Measurements from ENCODE around the gene PFDN4. TPM values are rescaled to one million over a fixed set of nuclear protein-coding genes. Genes with fewer than 3 reads are reported as not detected.

The PFDN4 gene
- polyA plus RNA-seq, 1 donor from 2014 or later, result 512 TPM

DNA sequence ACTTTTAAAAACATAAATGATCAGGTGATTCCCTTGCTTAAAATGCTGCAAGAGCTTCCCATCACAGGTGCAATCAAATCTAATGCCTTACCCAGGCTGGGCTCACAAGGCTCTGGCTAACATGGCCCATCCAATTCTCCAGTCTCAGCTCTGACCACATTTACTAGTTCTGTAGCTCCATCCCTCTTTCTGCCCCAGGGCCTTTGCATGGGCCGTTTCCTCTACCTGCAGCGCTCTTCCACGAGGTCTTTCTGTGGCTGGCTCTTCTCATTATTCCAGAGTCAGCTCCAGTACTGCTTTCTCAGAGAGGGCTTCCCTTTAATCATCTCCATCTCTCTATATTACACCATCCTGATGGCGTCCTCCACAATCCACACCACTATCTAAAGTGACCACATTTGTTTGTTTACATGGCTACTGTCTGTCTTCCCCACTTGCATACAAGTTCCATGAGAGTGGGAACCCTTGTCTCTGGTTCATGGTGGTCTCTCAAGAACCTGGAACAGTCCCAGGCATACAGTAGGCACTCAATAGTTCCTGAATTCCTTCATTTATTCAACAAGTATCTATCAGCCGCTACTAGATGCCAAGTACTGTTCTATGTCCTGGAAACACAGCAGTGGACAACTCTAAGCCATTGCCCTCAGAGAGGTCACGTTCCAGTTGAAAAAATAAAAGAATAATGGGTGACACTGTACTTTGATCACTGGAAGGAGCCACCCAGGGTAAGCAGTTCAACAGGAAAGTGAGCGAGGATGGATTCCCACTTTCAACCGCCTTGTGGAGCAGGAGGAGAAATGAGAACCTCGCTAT lies 46.7 kb upstream of the PFDN4 start:
- no peaks in the 10 kb centered on the region for H3K9me2 ChIP-seq (ENCODE audit: insufficient read depth, low read length)
- H4K20me1 ChIP-seq (ENCODE audit: insufficient read depth), result no peaks in the 10 kb centered on the region
- H2AFZ ChIP-seq (ENCODE audit: low read depth, low read length), result no peak overlapping the region
- H3K36me3 ChIP-seq (ENCODE audit: insufficient read depth, low read length), result no peaks in the 10 kb centered on the region
- H3K27ac ChIP-seq (ENCODE audit: low read length), result no peak overlapping the region
- H3K4me3 ChIP-seq (ENCODE audit: low read length), result no peak overlapping the region
- H3K27me3 ChIP-seq (ENCODE audit: insufficient read depth, low read depth, low read length), result no peaks in the 10 kb centered on the region
- H3K4me2 ChIP-seq (ENCODE audit: low read length), result no peak overlapping the region
- no peaks in the 10 kb centered on the region for H3K9me3 ChIP-seq (ENCODE audit: low read length)
- H3K9ac ChIP-seq (ENCODE audit: low read length), result no peak overlapping the region
- no peaks in the 10 kb centered on the region for H3K79me2 ChIP-seq (replicated peaks; ENCODE audit: insufficient read depth, low read length)
- H3F3A ChIP-seq (ENCODE audit: insufficient read depth, low read length, poor library complexity, severe bottlenecking), result no peaks in the 10 kb centered on the region
- TF ChIP-seq MXI1 (conservative IDR thresholded peaks at IDR 0.05; ENCODE audit: poor library complexity, severe bottlenecking), result no peak
- TF ChIP-seq, protein P1, sequence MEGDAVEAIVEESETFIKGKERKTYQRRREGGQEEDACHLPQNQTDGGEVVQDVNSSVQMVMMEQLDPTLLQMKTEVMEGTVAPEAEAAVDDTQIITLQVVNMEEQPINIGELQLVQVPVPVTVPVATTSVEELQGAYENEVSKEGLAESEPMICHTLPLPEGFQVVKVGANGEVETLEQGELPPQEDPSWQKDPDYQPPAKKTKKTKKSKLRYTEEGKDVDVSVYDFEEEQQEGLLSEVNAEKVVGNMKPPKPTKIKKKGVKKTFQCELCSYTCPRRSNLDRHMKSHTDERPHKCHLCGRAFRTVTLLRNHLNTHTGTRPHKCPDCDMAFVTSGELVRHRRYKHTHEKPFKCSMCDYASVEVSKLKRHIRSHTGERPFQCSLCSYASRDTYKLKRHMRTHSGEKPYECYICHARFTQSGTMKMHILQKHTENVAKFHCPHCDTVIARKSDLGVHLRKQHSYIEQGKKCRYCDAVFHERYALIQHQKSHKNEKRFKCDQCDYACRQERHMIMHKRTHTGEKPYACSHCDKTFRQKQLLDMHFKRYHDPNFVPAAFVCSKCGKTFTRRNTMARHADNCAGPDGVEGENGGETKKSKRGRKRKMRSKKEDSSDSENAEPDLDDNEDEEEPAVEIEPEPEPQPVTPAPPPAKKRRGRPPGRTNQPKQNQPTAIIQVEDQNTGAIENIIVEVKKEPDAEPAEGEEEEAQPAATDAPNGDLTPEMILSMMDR (IDR thresholded peaks at IDR 0.05; ENCODE audit: poor library complexity, severe bottlenecking), result no peak

DNA sequence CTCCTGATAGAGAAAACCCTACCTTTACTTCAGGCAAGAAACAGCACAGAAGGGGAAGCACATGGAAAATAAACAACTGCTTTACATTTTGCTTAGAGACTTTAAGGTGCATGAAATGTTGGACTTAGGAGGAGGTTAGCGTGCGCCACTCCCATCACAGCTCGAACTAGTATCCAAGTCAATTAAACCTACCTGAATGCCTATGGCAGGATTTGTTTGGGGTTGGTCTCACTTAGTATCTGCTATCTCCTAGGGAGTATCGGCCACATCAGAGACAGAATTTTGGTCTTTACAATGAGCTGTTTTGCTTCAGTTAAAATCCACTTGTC lies 46.1 kb upstream of the PFDN4 start:
- Histone ChIP-seq H3K36me3 (ENCODE audit: insufficient read depth, low read length) (no peaks in the 10 kb centered on the region), H3K9me2 (ENCODE audit: insufficient read depth, low read length) (no peaks in the 10 kb centered on the region), H3F3A (ENCODE audit: insufficient read depth, low read length, poor library complexity, severe bottlenecking) (no peaks in the 10 kb centered on the region), H3K9me3 (ENCODE audit: low read length) (no peaks in the 10 kb centered on the region), H3K27ac (ENCODE audit: low read length) (no peak overlapping the region), H3K9ac (ENCODE audit: low read length) (no peak overlapping the region), H3K79me2 (replicated peaks; ENCODE audit: insufficient read depth, low read length) (no peaks in the 10 kb centered on the region), H3K4me3 (ENCODE audit: low read length) (no peak overlapping the region), H3K27me3 (ENCODE audit: insufficient read depth, low read depth, low read length) (no peaks in the 10 kb centered on the region), H2AFZ (ENCODE audit: low read depth, low read length) (no peak overlapping the region), H3K4me2 (ENCODE audit: low read length) (no peak overlapping the region), H4K20me1 (ENCODE audit: insufficient read depth) (no peaks in the 10 kb centered on the region)
- TF ChIP-seq EP300 (conservative IDR thresholded peaks at IDR 0.05; ENCODE audit: poor library complexity, severe bottlenecking) (no peak), RAD21 (conservative IDR thresholded peaks at IDR 0.05) (no peak), EZH2 (IDR thresholded peaks at IDR 0.05; ENCODE audit: borderline replicate concordance, insufficient read depth, low read length, poor library complexity, severe bottlenecking) (no peak), TAF1 (IDR thresholded peaks at IDR 0.05; ENCODE audit: low read depth) (no peak), SMC3 (conservative IDR thresholded peaks at IDR 0.05; ENCODE audit: poor library complexity) (no peak), POLR2AphosphoS5 (IDR thresholded peaks at IDR 0.05) (no peak), MXI1 (conservative IDR thresholded peaks at IDR 0.05; ENCODE audit: poor library complexity, severe bottlenecking) (no peak)
- TF ChIP-seq, protein P1 (IDR thresholded peaks at IDR 0.05; ENCODE audit: poor library complexity, severe bottlenecking), result no peak

DNA sequence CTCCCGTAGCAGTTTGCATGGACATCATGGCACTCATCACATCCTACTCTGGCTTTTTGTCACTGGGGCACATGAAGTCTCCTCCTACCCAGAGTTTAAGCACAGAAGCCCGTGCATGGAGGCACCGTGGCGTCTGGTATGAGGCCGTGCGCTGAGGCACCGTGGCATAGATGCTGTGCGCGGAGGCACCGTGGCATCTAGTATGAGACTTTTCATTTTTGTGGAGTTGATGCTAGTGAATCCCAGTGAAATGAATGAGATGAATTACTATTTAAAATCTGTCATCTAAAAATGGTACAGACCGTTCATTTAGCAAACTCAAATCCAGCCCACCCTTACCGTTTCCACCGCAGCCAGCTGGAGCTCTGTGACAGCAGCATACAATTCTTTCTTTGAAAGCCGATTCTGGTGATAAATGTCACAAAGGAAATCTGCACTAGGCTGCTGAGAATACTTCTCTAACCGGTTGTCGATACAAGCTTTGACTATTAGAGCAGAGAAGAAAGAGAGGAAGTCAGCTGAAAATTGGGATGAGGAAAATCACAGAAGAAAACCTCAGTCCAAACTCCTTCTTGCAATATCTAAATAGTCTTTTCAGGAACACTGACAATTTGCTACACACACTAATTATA lies 45.4 kb upstream of the PFDN4 start:
- Histone ChIP-seq H3K9ac (ENCODE audit: low read length) (no peak overlapping the region), H3K9me2 (ENCODE audit: insufficient read depth, low read length) (no peaks in the 10 kb centered on the region), H3K27ac (ENCODE audit: low read length) (no peak overlapping the region), H4K20me1 (ENCODE audit: insufficient read depth) (no peaks in the 10 kb centered on the region), H3K79me2 (replicated peaks; ENCODE audit: insufficient read depth, low read length) (no peaks in the 10 kb centered on the region), H3K9me3 (ENCODE audit: low read length) (no peaks in the 10 kb centered on the region), H3K4me2 (ENCODE audit: low read length) (no peak overlapping the region), H3K4me3 (ENCODE audit: low read length) (no peak overlapping the region), H3F3A (ENCODE audit: insufficient read depth, low read length, poor library complexity, severe bottlenecking) (no peaks in the 10 kb centered on the region), H3K36me3 (ENCODE audit: insufficient read depth, low read length) (no peaks in the 10 kb centered on the region), H3K27me3 (ENCODE audit: insufficient read depth, low read depth, low read length) (no peaks in the 10 kb centered on the region), H2AFZ (ENCODE audit: low read depth, low read length) (no peak overlapping the region)
- TF ChIP-seq SMC3 (conservative IDR thresholded peaks at IDR 0.05; ENCODE audit: poor library complexity) (no peak), EP300 (conservative IDR thresholded peaks at IDR 0.05; ENCODE audit: poor library complexity, severe bottlenecking) (no peak), POLR2AphosphoS5 (IDR thresholded peaks at IDR 0.05) (no peak), TAF1 (IDR thresholded peaks at IDR 0.05; ENCODE audit: low read depth) (no peak)
- TF ChIP-seq, protein P2, sequence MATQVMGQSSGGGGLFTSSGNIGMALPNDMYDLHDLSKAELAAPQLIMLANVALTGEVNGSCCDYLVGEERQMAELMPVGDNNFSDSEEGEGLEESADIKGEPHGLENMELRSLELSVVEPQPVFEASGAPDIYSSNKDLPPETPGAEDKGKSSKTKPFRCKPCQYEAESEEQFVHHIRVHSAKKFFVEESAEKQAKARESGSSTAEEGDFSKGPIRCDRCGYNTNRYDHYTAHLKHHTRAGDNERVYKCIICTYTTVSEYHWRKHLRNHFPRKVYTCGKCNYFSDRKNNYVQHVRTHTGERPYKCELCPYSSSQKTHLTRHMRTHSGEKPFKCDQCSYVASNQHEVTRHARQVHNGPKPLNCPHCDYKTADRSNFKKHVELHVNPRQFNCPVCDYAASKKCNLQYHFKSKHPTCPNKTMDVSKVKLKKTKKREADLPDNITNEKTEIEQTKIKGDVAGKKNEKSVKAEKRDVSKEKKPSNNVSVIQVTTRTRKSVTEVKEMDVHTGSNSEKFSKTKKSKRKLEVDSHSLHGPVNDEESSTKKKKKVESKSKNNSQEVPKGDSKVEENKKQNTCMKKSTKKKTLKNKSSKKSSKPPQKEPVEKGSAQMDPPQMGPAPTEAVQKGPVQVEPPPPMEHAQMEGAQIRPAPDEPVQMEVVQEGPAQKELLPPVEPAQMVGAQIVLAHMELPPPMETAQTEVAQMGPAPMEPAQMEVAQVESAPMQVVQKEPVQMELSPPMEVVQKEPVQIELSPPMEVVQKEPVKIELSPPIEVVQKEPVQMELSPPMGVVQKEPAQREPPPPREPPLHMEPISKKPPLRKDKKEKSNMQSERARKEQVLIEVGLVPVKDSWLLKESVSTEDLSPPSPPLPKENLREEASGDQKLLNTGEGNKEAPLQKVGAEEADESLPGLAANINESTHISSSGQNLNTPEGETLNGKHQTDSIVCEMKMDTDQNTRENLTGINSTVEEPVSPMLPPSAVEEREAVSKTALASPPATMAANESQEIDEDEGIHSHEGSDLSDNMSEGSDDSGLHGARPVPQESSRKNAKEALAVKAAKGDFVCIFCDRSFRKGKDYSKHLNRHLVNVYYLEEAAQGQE (IDR thresholded peaks at IDR 0.05; ENCODE audit: borderline replicate concordance), result no peak

All from neural cell (in vitro differentiated cells).